Fibroblast of skin of right biceps (primary cell): Measurements from ENCODE around the gene FKBP5.
A peak's percentile ranks its signal among the peaks of the same experiment; 100 is the strongest.
"Not testable (repeated sequence)": the region's sequence is repeated elsewhere in the genome, so short reads cannot be mapped to it uniquely, and the experiment has no call there.

ENCODE experiments used
- DNase-seq: peaks from one replicate; pipeline ENCODE4 v3.0.0-alpha.2; 2013

FKBP5 gene

DNA sequence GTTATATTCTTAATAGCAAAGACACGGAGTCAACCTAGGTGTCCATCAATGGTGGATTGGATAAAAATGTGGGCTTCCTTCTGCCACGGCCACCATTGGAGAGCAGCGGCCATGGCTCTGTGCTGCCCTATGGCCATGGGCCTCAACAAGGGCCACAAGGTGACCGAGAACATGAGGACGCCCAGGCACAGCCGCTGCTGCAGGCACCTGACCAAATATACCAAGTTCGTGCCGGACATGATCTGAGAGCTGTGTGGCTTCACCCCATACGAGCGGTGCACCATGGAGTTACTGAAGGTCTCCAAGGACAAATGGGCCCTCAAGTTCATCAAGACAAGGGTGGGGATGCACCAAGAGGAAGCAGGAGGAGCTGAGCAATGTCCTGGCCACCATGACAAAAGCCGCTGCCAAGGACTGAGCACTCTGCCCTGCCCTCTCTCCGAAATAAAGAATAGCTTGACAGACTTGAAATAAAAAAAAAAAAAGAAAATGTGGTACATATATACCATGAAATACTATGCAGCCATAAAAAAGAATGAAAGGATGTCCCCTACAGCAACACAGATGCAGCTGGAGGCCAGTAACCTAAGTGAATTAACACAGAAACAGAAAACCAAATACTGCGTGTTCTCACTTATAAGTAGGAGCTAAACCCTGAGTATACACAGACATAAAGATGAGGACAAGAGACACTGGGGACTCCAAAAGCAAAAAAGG is 81.0 kb downstream of the FKBP5 start:
- DNase-seq: no peak

DNA sequence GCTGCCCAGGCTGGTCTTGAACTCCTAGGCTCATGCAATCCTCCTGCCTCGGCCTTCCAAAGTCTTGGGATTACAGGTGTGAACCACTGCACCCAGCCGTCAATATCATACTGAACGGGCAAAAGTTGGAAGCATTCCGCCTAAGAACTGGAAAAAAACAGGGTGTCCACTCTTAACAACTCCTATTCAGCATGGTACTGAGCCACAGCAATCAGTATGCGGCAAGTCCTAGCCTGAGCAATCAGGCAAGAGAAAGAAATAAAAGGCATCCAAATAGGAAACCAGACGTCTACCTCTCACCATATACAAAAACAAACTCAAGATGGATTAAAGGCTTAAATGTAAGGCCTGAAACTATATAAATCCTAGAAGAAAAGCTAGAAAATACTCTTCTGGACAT is 83.1 kb downstream of the FKBP5 start:
- DNase-seq: no peak

DNA sequence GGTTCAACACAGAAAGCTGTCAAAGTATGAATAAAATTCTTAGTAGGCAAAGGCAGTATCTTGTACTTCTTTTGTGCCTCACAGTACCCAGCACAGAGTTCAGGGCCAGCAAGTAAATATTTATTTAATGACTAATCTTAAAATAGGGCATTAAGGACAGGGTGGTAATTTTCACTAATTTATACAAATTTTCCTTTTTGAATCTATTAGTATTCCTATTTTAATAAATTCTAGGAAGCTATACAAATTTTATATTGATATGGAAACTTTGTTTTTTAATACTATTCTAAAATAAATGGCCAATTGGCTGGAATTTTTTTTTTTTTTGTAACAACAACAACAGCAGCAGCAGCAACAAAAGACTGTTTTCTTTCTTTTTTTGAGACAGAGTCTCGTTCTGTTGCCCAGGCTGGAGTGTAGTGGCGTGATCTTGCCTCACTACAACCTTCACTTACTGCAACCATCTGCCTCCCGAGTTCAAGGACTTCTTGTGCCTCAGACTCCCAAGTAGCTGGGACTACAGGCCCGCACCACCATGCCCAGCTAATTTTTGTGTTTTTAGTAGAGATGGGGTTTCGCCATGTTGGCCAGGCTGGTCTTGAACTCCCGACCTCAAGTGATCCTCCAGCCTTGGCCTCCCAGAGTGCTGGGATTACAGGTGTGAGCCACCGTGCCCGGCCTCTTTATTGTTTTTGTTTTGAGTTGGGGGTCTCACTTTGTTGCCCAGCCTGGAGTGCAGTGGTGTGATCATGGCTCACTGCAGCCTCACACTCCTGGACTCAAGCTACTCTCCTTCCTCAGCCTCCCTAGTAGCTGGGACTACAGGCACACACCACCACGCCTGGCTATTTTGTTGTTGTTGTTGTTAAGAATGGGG is 85.2 kb downstream of the FKBP5 start:
- no peak for DNase-seq

DNA sequence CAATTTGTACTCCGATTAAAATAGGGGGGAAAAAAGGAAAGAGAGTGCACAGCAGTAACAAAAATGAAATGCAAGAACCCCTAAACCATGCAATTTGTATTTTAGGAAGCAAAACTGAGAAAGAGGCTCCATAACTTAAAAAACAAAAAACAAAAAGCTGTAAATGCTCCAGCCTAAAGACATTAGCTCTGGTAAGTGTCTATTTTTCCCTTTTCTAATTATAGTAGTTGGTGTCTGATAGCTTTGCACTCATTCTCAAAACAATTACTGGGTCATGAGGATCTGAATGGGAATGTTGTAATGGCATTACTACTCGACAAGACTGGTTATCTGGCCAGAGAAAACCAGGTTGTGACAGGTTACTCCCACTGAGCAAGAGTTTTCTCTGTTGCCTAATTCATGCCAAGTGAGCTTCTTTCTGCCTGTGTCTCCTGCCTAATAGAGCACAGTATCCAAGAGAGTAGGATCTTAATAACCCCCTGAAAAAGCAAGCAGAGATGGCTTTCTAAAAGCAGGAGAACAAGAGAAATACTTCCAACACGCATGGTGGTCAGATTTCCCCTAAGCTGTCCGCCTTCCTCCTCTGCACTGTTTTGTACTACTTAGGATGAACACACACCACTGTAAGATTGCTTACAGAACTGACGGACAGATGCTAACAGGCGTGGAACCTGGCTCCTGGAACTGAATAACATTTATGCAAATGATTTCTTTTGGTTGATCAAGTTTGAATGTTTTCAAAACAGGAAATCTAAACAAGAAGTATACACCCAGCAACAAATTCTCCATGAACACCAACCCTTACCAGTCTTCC is 86.4 kb downstream of the FKBP5 start:
- DNase-seq: peak; percentile 21

DNA sequence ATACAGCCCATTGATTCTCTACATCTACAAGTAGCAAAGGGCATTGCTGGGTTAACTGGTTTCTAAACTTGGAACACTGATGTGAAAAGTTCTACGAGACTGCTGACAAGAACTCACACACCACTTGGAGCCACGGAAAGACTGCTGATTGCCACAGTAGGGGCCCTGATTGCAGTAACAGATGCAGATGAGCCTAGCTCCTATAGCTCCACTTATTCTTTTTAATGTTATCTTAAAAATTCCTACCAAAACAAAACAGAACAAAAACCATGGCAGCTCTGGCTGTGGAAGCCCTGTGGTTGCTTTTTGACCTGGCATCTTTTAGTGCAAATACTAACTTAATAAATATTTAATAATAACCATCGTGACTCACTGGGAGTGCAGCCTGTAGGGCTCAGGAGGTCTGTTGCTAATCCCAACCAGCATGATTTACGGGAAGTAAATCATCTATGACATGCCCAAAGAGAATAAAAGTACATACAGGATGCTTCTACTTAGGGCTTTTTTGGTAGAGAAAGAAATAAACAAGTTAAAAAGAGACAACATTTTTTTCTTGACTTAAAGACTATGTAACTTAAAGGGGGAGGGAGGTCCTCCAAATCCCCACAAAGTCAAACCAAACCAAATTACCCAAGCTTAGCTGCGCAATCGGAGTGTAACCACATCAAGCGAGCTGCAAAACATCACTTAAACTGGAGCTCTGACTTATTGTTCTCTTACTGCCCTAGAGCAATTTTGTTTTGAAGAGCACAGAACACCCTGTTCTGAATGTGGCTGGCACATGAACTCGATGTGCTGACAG is 87.2 kb downstream of the FKBP5 start:
- peak; percentile 87 for DNase-seq

DNA sequence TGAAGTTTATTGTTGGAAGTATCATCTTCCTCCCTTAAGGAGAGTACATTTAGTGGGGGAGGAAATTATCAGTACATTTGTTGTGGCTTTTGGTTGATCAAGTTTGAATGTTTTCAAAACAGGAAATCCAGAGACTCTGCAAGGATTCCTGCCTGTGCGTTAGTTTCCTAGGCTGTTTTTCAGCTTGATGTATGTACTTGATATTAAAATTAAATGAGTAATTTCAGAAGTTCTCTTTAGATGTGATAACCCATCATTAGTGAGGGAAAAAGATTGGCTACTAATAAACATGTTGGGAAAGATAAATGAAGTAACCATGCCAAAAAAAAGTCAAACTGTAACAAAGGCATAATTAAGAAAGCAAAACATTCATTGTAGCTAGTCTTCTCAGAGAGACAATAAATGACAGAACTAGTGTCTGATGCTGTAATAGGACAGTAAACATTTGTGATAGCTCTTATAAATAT is 88.0 kb downstream of the FKBP5 start:
- DNase-seq: no peak

DNA sequence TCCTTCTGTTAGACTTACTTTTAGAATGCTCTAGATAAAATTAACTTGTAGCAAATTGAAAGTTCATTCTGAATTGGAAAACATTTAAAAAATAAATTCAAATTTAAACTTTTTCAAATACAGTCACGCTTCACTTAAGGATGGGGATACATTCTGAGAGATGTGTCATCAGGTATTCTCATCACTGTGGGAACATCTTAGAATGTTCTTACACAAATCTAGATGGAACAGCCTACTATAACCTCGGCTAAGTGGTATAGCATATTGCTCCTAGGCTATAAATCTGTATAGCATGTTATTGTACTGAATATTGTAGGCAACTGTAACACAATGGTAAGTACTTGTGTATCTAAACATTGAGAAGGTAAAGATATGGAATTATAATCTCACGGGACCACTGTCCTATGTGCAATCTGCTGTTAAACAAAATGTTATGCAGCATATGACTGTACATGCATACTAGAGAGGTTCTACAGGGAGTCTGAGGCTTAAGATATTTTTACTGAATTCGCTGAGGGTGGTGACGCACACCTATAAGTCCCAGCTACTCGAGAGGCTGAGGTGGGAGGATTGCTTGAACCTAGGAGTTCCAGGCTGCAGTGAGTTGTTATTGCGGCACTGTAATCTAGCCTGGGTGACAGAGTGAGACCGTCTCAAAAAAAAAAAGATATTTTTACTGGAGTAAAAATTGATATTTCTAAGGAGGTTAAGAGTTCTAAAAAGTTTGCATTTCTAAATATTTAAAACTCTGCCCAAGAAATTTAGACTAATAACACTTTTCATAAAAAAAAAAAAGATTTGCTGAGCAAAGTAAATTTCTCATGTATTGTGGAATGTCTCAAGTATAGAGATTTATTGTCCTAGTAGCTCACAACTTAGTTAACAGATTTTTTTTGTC is 88.7 kb downstream of the FKBP5 start:
- DNase-seq: peak; percentile 33

DNA sequence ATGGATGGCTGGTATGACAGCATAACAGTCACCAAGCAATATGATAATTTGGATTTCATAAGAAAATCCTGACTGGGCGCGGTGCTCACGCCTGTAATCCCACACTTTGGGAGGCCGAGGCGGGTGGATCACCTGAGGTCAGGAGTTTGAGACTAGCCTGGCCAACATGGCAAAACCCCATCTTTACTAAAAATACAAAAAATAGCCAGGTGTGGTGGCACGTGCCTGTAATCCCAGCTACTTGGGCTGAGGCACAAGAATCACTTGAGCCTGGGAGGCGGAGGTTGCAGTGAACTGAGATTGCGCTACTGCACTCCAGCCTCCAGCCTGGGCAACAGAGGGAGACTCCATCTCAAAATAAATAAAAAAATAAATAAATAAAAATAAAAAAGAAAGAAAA is 90.1 kb downstream of the FKBP5 start:
- DNase-seq: not testable (repeated sequence)

DNA sequence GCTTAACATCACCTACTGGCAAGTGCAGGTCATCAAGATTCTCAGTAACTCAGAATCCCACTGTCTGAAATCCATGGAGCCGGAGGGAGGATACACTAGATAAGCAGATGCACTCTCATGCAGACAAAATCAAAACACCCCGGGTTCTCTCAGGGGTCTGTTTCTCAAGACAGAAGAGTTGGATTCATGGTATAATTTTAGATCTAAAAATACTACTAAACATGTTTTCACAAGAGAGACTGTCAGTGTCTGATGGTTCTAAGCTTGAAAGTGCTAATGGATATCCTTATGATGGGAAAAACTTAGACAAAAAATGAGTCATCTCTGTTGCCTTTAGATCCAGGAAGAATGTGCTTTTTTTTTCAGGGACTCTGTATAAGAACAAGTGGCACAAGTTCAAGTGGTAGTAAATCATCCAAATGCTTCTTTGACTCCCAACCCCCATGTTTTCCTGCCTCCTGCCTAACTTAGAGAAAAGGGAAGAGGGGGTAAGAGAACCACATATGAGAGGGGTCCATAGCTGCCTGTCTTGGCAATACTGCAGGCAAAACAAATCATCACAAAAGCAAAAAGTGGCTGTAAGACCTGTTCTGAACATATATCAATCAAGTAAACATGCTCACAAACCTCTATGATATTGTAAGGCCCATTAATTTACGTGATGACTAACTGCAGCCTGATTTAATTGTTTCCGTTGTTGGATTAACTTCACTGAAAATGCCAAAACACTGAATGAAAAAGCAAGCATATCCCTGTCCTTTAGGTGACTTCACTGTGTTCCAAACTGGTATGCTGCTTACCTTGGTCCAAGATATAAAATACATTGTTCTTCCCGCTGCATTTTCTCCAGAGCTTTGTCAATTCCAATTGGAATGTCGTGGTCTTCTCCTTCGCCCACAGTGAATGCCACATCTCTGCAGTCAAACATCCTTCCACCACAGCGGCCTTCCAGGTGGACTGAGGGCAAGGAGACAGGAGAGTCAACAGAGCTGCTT is 92.0 kb downstream of the FKBP5 start:
- DNase-seq: peak; percentile 97

DNA sequence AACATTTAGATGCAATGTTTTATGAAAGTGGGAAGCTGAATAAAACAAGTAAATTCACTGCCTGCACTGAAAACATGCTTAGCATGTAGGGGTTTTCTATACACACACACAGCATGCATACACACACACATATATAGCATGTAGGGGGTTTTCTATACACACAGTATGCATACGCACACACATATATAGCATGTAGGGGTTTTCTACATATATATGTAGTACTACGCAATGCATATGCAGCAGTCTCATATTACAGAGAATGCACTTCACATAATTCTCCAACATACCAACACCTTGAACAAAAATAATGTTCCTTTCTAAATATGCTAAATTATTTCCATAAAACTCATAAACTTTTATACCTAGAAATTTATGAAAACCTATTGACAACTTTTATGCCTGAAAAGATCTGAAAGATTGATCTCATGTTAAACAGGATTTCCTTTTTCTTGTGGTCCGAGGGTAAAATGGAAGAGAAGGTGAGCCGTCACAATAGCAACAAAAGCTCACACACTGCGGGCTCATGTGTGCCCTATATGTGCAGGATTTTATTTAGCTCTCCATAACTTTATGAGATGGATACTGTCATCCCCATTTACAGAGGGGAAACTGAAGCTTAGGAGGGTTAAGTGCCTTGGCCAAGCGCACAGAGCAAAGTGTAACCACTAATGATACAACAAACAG is 94.1 kb downstream of the FKBP5 start:
- no peak for DNase-seq

DNA sequence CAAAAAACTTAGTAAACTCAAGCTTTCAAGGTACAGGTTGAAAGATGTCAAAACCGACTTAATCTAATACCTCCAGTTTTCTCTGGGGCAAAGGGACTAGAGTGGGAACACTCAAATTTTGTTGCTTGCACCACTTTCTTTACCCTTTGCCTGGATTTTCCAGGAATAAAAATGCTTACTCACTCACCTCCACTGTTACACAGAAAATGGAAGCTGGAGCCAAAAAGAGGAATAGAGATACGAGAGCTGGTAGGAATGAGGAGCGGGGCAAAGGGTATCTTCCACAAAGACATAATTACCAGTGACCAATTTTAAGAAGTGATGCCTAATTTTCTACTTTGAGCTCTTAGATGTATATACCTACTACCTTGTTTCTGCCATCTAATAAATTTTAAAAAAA is 96.5 kb downstream of the FKBP5 start:
- no peak for DNase-seq

DNA sequence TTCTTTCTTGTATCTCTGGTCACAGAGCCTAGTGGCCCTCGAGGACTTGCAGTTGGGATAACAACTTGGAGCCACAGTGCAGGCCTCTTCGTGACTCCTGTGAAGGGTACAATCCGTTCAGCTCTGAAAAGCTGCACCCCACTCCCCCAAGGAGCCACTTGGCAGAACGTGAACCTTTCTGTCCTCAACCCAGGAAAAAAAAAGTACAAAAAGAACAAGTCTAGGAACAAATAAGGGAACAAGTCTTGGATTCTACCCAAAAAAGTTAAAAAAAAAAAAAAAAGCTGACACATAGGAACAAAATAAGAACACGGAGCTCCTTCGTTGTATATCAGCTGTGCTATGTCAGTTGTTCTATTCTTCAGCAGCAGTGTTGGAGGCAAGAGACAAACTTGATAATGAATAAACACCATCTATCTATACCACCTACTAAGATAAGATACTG is 98.1 kb downstream of the FKBP5 start:
- no peak for DNase-seq

DNA sequence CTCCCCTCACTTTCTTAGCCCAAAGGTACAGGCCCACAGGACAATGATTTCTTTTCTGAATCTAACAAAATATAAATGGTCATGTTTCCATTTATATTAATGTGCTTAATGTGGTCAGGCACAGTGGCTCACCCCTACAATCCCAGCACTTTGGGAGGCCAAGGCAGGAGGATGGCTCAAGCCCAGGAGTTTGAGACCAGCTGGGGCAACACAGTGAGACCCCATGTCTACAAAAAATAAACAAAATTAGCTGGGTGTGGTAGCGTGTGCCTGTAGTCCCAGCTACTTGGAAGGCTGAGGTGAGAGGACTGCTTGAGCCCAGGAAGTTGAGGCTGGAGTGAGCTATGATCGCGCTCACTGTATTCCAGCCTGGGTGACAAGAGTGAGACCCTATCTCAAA is 98.8 kb downstream of the FKBP5 start:
- DNase-seq: no peak

DNA sequence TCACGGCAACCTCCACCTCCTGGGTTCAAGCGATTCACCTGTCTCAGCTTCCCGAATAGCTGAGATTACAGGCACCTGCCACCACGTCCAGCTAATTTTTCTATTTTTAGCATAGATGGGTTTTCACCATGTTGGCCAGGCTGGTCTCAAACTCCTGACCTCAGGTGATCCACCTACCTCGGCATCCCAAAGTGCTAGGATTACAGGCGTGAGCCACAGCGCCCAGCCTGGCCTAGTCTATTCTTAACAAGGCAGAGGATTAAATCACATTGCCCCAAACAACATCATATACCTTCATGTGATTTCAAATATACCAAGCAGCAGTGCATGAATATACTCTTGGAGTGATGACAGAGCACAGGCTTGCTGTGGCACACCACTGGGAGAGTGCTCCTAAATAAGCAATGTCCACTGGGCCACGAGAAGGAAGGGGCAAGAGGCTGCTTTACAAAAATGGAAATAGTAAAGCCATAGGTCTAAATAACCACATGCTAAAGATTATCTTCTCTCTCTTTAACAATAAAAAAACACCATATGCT is 99.4 kb downstream of the FKBP5 start:
- no peak for DNase-seq

DNA sequence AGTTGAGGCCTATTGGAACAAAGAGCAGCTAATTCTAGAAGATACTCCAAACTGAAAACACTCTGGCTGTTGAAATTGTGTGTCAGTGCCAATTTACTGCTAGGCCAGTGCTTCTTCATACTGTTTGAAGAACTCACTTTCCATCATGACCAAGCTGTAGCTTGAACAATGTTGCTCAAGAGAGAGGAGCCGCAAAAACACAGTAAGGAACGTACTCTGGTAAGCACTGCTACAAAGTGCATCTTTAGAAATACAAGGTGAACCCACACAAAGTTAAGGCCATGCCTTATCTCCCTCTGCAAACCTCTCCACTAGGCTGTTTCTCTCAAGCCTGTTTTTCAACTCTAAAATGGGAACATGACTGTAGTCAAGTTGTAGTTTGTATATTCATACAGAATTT is 101.5 kb downstream of the FKBP5 start:
- no peak for DNase-seq

DNA sequence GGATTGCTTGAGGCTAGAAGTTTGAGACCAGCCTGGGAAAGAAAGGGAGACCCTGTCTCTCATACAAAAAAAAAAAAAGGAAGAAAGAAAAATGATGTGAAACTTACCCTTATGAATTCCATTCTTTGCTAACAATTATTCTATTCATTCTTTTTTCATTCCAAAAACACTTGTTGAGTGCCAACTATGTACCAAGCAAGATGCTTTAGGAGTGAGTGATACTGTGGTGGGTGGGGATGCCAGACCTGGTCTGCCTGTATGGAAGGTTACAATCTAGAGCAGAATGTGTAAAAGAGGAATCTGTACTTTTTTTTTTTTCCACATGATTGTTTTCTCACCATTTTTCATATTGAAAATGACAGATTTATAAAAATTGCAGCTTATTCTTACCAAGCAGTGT is 102.2 kb downstream of the FKBP5 start:
- peak; percentile 37 for DNase-seq

DNA sequence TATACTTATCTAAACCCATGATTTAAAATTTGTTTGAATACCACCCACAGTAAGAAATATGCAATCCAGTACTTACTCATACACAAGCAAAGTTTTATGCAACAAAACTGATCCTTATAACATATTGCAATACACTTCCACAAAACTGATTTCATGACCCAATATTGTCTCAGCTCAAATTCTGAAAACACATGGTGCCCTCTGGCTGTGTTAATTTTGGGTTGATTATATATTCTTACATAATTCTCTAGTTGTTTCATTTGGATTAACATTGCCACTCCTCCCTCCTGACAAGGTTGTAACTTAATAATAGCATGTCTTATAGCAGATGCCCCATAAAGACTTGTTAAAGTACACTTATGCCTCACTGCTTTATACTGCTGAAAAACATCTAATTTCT is 103.1 kb downstream of the FKBP5 start:
- DNase-seq: no peak

DNA sequence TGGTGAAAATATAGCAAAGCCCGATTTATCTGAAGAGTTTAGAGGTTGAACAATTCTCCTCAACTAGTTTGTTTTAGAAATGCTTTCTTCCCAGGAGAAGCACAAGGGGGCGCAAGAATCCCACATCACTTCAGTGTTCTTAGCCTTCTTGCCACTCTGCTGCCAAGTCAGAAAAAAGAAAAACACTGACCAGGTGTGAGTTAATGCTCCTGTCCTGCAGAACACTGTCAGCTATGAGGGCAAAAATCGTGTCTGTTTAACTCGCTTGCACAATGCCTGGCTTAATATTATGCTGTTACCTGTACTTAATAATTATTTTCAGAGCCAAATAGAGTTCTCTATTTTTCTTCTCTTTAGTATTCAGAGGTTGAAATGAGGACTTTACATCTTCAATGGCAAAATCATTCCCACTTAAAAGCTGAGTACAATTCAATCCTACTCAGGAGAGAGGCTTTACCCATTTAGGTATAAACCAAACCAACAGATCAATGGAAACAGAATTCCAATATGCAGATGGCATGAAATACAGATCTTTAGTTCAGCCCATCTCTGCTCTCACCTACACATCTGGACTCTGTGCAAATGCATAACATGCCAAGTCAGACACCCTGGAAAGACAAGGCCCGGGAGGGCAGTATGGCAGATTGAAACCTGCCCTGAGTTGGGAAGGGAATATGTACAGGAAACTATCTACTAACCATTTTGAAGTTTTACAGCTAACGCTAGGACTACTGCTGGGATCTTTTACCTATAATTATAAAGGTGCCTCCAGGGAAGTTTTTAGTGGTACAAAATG is 104.6 kb downstream of the FKBP5 start:
- peak; percentile 67 for DNase-seq
